ENCODE data around the gene ING3.

DNA sequence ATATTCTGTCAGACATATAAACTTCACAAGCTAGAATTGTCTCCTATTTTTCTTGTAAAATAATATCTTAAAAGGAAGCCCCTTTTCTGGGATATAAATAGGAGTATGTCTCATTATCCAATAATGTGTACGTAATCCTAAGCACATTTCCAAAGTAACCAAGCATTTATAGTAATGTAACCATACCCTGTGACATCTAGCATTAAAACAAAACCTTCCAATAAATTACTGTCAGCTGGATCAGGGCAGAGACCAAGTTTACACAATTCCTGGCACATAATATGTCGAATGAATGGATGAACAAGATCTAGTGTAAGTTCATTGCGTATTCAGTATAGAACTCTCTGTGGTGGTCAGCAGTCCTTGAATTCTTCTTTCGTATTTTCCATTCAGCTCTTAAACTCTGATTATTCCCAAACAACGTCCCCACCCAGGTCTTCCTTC, 52.2 kb downstream of the ING3 start:
- no peak for TF ChIP-seq CTCF (IDR thresholded peaks at IDR 0.05; ENCODE audit: low read depth, low read length)
- TF ChIP-seq EZH2phosphoT487 (IDR thresholded peaks at IDR 0.05; ENCODE audit: low read depth) = no peak

All from OCI-LY3 (cell line).